Activated CD4-positive, alpha-beta T cell treated with anti-CD3 and anti-CD28 coated beads for 24 hours (primary cell): ENCODE results near the gene SLC43A3.

Source experiments
- DNase-seq, 2 donors: peaks; one replicate each; pipeline ENCODE4 v3.0.0-alpha.2; 2020; ENCODE audit warnings: low read depth in 2 of 2

Gene SLC43A3

DNA sequence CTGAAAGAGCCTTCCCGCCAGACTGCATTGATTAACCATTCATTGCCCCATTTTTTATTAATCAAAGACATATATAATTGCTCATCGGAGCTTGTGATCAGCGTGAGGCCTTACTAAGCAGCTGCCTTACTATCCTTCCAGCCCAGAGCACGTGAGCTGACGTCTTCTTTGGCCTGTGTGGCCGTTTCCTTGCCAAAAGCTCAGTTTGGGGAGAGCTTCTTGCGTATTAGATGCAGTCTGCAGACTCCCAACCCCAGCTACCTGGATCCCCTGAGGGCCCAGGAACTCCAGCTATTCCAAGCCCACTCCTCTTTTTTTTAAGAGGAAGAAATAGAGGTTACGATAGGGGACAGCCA, 784 bp upstream of the SLC43A3 start:
- DNase-seq: no peak

GRCh38 chr11:57426439-57426928, 437 bp downstream of the SLC43A3 start:
- DNase-seq: no peak

DNA sequence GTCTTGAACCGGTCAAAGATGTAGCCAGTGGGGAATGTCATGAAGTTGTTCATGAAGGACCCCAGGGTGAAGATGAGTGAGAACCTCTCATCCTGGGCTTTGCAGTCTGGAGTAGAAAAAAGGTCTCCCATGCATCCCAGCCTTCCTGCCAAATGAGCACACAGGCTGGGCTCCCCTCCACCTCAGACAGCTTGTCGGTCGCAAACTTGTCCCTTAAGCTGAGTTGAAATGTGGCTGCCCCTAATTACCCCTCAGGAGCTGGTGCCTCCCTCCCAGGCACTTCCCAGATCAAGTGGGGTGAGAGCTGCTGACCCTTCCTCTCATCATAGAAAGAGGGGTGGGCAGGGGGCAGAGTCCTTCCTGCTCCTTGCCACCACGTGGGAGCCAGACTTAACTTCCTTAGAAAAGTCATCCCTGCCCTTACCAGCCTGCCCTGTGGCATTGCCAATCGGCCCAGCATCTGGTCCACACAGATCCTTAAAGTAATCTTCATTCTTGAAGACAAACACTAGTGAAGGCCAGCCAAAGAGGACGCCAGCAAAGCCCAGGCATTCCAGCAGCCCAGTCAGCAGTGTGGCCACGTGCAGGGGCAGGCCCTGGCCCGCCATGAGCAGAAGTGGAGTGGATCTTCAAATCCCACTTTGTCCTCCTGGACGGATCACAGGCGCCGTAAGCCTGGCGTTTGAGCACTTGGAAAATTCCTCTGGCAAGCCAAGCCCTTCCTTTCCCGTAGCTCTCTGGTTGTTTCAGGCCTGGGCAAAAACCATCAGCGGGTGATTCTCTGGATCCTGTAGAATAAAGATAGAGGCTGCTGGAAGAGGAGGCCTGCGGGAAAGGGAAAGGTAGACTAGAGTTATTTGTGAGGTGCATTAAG, 1.1 kb downstream of the SLC43A3 start:
- no peak for DNase-seq

DNA sequence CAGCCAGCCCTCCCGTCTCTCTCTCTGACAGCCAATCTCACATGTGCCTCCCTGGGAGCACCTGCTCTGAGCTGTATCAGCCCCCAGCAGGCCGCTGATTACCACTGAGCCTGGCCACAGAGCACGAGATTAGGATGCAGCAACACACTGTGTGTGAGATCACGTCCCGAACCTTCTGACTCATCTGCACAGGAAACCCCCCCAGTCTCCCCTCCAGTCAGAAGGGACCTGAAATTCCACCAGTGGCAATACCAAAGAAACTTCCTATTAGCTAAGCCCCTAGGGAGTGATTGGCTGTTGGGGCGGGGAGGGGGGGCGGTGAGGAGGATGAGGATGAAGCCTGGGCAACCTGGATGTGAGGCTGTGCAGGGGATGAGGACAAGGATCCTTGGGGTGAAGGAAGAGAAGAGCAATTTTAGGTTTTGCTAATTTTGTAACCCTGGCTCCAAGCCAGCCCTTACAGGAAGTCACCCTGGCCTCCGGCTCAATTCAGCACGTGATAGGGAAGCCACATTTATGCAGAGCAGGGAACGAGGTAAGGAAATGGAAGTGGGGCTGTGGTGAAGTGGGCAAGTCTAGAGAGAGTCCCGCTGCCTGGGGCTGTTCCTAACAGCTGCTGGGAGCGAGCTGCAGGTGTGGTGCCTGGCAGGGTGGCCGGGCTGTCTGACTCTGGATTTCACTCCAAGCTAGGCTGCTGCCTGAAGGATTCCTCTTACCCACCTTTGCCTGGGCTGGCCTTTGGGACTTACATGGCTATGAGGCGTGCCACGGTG, 1.9 kb downstream of the SLC43A3 start:
- DNase-seq: peak; percentile 78 to 79

- no peak for DNase-seq
These were observed 2.7 kb downstream of the SLC43A3 start for GRCh38 chr11:57424137-57424791.

GRCh38 chr11:57422669-57423068, 4.3 kb downstream of the SLC43A3 start:
- DNase-seq: no peak

GRCh38 chr11:57421805-57422204, 5.1 kb downstream of the SLC43A3 start:
- no peak for DNase-seq

DNA sequence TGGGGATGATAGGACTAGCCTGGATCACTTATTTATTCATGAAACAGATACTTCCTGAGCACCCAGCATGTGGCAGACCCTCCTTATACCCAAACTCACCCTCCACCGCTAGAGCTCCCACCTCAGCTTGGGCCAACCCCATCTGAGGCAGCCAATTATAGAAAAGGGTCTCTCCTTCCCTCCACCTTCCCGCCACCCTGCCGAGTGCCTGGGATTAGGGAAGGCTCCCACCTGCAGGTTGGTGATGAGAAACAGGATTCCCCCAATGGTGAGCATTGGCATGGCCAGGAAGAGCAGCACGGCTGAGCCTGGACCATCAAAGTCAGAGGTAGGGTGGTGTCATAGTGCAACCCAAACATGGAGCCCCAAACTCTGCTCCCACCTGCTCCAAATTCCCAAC, 5.9 kb downstream of the SLC43A3 start:
- no peak for DNase-seq

DNA sequence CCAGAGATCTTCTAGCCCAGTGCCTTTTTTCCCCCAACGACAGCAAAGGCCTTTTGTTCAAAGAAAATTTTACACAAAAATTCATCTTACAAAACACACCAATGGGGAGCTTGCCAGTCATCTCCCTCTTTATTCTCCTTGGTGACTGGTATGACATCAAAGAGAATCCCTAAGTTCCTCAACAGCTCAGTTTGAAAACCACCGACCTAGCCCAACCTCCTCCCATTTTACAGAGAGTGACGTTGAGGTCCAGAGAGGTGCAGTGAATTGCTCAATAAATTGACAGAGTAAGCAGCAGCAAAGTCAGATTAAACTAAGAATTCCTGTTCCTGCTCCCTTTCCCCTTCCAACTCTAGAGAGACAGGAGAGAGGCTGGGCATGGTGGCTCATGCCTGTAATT, 7.8 kb downstream of the SLC43A3 start:
- no peak for DNase-seq

GRCh38 chr11:57418131-57418530, 8.8 kb downstream of the SLC43A3 start:
- no peak for DNase-seq

DNA sequence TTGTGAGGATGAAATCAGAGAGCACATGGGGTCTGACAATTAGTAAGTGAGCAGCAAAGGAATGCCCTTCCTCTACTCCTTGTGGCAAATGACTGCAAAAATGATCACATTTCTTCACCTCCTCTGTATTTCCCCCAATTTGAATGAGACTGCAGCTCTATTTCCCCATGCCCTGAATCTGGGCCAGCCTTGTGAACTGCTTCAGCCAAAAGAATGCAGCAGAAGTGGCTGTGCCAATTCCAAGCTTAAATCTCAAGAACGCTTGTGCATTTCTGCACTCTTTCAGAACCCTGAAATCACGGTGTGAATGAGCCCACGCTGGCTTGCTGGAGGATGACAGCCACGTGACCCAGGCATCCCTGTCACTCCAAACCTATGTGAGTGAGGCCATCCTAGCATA, 9.9 kb downstream of the SLC43A3 start:
- DNase-seq: no peak

GRCh38 chr11:57416436-57416835, 10.5 kb downstream of the SLC43A3 start:
- DNase-seq: no peak

- no peak for DNase-seq
These were observed 12.2 kb downstream of the SLC43A3 start for GRCh38 chr11:57414612-57415212.

DNA sequence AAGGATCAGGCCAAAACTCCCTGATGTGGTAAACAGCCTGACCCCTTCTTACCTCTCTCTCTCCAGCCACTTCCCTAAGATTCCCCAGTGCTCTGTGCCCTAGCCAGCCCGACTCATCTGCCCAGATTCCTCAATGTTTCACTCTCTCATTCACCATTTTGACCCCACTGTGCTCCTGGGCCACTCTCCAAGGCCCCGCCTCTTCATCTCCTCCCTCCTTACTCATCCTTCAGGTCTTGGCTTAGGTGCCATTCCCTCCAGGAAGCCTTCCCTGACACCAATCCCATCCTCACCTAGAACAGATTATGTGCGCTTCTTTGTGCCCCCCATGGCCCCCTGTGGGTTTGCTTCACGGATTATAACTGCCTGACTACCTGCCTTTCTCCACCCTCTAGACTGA, 13.2 kb downstream of the SLC43A3 start:
- no peak for DNase-seq

GRCh38 chr11:57410287-57410686, 16.6 kb downstream of the SLC43A3 start:
- no peak for DNase-seq

- no peak for DNase-seq
These were observed 17.4 kb downstream of the SLC43A3 start for GRCh38 chr11:57409321-57410100.

- DNase-seq: no peak
These were observed 18.1 kb downstream of the SLC43A3 start for GRCh38 chr11:57408771-57409170.

- DNase-seq: no peak
These were observed 18.9 kb downstream of the SLC43A3 start for GRCh38 chr11:57407941-57408475.

DNA sequence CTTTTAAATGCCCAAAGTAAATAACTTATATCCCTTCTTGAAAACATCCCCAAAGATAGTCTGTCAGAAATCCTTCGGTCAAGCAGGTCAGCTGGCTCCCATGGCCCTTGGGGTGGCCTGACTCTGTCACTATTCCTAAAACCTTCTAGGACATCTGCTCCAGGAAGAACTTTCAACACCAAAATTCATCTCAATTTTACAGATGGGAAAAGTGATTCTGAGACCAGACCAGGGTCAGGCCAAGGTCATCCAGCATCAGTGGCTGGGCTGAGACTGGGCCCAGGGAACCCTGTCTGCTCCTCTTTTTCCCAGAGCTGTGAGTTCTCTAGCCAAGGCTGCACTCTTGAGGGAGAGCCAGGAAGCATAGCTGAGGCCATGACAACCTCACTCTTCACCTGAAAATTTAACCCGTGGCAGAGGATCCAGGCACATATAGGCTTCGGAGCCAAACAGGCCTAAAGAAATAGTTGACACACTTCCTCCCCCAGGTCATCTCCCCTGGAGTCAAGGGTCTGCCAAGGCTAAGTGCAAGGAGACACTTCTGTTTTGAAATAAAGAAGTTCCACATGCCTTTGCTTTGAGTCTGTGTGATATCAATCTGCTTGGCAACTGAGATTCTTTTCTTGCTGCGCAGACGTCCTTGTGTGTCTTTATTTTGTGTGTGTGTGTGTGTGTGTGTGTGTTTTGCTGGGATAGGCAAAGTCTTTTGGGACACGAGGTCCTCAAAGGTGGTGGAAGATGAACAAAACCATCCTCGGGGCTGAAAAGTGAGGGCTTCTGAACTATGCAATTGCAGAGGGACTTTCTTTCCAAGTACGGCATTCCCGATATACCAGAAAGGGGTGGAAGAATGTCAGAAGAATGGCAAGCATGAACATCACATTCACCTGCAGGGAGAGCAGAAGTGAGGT, 19.7 kb downstream of the SLC43A3 start:
- no peak for DNase-seq
